Tibial artery (tissue), 4 donors: ENCODE data around the gene DIPK1B.

Experiments used
- DNase-seq, 2 donors: peaks; one replicate each; pipeline ENCODE4 v3.0.0-alpha.2; 2019
- H3K27ac ChIP-seq, 2 donors: fragments of 200-600 bp; sonication (generic) in 1 of 2; 1 replicate in 1 of 2; 2 replicates in 1 of 2; pipeline ENCODE4 v1.5.1; 2018 to 2019; ENCODE audit warnings: mild to moderate bottlenecking in 1 of 2
- H3K27me3 ChIP-seq, 2 donors: fragments of 200-600 bp; sonication (generic) in 1 of 2; one replicate each; pipeline versions ENCODE4 v1.5.1 to v1.6.0; 2016 to 2019
- H3K36me3 ChIP-seq, 3 donors: fragments of 200-600 bp; sonication (generic) in 2 of 3; one replicate each; pipeline ENCODE4 v1.5.1; 2016 to 2019; ENCODE audit warnings: mild to moderate bottlenecking in 2 of 3
- H3K4me1 ChIP-seq, 4 donors: fragments of 200-600 bp; sonication (generic) in 2 of 4; 1 replicate in 3 of 4; 2 replicates in 1 of 4; pipeline ENCODE4 v1.5.1; 2016 to 2019
- H3K4me3 ChIP-seq, 2 donors: fragments of 200-600 bp; sonication (generic) in 1 of 2; 1 replicate in 1 of 2; 2 replicates in 1 of 2; pipeline ENCODE4 v1.5.1; 2018 to 2019; ENCODE audit warnings: mild to moderate bottlenecking in 2 of 2
- H3K9me3 ChIP-seq, 3 donors: fragments of 200-600 bp; sonication (generic) in 1 of 3; one replicate each; pipeline ENCODE4 v1.5.1; 2016 to 2019
- intact Hi-C: fragments of 100-400 bp; cut with DNase I; formaldehyde crosslinking; loops from one replicate; pipeline ENCODE4 v1.15.0; 2023; ENCODE audit warnings: low total_unique reads
- TF ChIP-seq, protein P1 (sequence below), 2 experiments: fragments of 200-600 bp in 1 of 2; fragments of 450-650 bp in 1 of 2; IDR thresholded peaks; one replicate each; pipeline ENCODE4 v1.5.1; 2017 to 2019; ENCODE audit warnings: antibody characterized with exemption in 2 of 2, mild to moderate bottlenecking in 1 of 2, moderate library complexity in 1 of 2

Gene DIPK1B

DNA sequence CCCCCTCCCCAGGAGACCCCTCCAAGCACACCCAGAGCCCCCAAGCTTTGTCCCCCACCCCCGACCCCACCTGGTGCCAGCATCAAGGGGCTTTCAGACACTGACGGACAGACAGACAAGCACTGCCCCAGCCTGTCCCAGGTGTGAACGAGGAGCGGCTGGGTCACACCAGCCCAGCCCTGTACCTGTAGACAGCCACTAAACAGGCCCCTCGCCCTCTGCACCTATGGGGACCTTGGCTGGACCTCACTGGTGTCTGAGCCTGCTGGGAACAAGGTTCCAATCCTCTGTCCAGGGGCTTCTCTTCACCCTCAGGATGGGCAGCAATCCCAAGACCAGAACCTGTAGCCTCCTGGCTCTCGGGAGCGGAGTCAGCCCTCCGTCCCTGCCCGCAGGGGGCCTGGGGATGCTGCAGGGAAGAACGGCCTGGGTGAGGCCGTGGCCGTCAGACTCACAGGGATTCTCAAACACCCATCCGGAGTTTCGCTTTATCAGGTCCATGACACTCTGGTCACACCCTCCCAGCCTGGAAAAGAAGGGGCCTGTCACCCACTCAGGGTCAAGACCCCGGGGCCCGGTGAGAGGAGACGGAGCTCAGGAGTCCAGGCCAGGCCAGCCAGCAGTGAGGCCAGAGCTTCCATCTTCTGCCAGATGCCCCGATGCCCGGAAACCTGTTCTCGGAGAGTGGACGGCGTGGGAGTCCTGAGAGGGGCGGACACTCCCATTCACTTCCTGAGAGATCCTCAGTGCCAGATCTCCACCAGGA is 33.2 kb downstream of the DIPK1B start:
- no peaks in the 10 kb centered on the region for H3K9me3 ChIP-seq
- no peak overlapping the region for H3K4me3 ChIP-seq
- peaks cover 0 to 88% of the 10 kb centered on the region in 2 donors for H3K27me3 ChIP-seq
- H3K4me1 ChIP-seq: peaks cover 0 to 21% (median 3%) of the 10 kb centered on the region in 4 donors
- no peak overlapping the region for H3K27ac ChIP-seq
- intact Hi-C loops: no loop called here
- peak in 1 of 2 donors; percentile 64 for DNase-seq
- TF ChIP-seq, protein P1, sequence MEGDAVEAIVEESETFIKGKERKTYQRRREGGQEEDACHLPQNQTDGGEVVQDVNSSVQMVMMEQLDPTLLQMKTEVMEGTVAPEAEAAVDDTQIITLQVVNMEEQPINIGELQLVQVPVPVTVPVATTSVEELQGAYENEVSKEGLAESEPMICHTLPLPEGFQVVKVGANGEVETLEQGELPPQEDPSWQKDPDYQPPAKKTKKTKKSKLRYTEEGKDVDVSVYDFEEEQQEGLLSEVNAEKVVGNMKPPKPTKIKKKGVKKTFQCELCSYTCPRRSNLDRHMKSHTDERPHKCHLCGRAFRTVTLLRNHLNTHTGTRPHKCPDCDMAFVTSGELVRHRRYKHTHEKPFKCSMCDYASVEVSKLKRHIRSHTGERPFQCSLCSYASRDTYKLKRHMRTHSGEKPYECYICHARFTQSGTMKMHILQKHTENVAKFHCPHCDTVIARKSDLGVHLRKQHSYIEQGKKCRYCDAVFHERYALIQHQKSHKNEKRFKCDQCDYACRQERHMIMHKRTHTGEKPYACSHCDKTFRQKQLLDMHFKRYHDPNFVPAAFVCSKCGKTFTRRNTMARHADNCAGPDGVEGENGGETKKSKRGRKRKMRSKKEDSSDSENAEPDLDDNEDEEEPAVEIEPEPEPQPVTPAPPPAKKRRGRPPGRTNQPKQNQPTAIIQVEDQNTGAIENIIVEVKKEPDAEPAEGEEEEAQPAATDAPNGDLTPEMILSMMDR (IDR thresholded peaks at IDR 0.05): no peak
- H3K36me3 ChIP-seq: no peaks in the 10 kb centered on the region

DNA sequence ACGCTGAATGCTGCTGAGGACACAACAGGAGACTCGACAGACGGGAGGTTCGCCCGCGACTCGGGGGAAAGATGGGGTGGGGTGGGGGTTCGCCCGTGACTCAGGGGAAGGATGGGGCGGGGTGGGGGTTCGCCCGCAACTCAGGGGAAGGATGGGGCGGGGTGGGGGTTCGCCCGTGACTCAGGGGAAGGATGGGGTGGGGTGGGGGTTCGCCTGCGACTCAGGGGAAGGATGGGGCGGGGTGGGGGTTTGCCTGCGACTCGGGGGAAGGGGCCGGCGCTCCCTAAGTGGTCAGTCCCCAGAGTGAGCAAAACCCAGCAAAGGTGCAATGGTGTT is 33.8 kb downstream of the DIPK1B start:
- Histone ChIP-seq H3K27ac (no peak overlapping the region), H3K9me3 (no peaks in the 10 kb centered on the region), H3K27me3 (peaks cover 0 to 82% of the 10 kb centered on the region in 2 donors), H3K36me3 (no peaks in the 10 kb centered on the region), H3K4me1 (peaks cover 0 to 16% (median 1%) of the 10 kb centered on the region in 4 donors), H3K4me3 (no peak overlapping the region)
- intact Hi-C loops: no loop called here
- no peak for DNase-seq
- TF ChIP-seq, protein P1 (IDR thresholded peaks at IDR 0.05): no peak

DNA sequence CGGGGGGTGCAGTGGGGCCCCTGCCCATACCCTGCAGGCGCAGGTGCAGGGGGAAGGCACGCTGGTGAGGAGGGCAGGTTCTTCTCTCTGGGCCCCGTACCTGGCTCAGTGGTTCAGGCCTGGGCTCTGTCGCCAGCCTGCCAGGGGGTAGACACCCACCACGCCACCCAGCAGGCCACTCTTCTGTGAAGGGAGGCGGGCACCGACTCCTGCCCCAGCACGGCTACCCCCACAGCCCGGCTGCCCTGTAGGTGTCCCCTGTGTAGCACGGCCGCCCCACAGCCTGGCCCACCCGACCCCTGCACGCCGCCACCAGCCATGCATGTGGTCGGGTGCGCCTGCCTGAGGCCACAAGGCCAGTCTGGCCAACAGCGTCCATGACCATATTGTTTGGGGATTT is 34.2 kb downstream of the DIPK1B start:
- intact Hi-C loops: no loop called here

DNA sequence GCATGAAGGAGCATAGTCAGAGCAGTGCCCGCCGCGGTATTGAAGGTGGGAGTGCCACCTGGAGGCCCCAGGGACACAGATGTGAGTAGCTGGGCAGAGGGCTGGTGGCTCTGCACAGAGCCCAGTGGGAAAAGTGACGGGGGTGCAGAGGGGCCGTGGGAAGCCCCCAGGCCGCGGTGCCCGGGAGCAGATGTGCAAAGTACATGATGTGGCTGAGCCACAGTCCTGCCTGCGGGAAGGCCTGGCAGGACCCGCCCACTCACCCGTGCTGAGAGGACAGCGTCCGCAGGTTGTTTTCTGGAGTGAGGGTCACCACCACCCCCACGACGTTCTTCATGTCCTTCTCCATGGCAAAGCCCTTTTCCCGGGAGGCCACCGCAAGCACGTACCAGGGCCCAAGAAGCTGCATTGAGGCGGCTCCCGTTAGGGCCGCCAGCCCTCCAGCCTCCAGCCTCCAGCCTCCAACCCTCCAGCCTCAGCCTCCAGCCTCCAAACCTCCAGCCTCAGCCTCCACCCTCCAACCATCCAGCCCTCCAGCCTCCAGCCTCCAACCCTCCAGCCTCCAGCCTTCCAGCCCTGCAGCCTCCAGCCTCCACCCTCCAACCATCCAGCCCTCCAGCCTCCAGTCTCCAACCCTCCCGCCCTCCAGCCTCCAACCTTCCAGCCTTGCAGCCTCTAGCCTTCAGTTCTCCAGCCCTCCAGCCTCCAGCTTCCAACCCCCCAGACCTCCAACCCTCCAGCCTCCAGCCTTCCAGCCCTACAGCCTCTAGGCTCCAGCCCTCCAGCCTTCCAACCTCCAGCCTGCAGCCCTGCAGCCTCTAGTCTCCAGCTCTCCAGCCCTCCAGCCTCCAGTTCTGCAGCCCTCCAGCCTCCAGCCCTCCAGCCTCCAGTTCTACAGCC is 35.0 kb downstream of the DIPK1B start:
- intact Hi-C loops: no loop called here
- Histone ChIP-seq H3K27me3 (peaks cover 0 to 69% of the 10 kb centered on the region in 2 donors), H3K27ac (no peak overlapping the region), H3K4me3 (no peak overlapping the region), H3K9me3 (peaks cover 0 to 7% (median 0%) of the 10 kb centered on the region in 3 donors), H3K36me3 (no peaks in the 10 kb centered on the region), H3K4me1 (peaks cover 0 to 3% (median 0%) of the 10 kb centered on the region in 4 donors)
- TF ChIP-seq, protein P1 (IDR thresholded peaks at IDR 0.05): no peak
- peak in 1 of 2 donors; percentile 62 for DNase-seq

More for the DNA sequence above, 34.2 kb downstream of the DIPK1B start:
- DNase-seq: no peak
- TF ChIP-seq, protein P1 (IDR thresholded peaks at IDR 0.05): no peak
- Histone ChIP-seq H3K36me3 (no peaks in the 10 kb centered on the region), H3K27me3 (peaks cover 0 to 77% of the 10 kb centered on the region in 2 donors), H3K9me3 (peaks cover 0 to 3% (median 0%) of the 10 kb centered on the region in 3 donors), H3K4me3 (no peak overlapping the region), H3K4me1 (peaks cover 0 to 11% (median 0%) of the 10 kb centered on the region in 4 donors), H3K27ac (no peak overlapping the region)

DNA sequence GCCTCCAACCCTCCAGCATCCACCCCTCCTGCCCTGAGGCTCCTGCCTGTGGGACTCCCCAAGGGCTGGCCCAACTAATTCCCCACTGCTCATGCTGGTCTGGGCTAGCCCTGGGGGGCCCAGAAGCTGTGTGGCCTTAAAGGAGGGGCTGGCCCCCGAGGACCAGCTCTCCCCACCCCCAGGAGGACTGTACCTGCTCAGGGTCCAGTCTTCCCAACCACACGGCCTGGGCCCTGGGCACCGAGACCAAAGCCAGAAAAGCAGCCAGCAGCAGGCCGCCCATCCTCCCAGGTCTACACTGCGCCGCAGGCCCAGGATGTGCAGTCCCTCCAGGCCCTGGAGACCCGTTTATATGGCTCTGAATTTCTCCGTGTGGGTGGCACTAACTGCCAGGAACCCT is 35.8 kb downstream of the DIPK1B start, which contains the start of gene LCN6:
Gene LCN6, minus strand, starts transcription at position 325 of the 400 bp plus-strand sequence. Its CDS starts 42 bp downstream, at position 283.
- Histone ChIP-seq H3K4me1 (no peaks in the 10 kb centered on the region), H3K36me3 (no peaks in the 10 kb centered on the region), H3K27ac (no peak within 1 kb of the TSS), H3K27me3 (peaks cover 0 to 61% of the 10 kb centered on the region in 2 donors), H3K9me3 (peaks cover 0 to 10% (median 0%) of the 10 kb centered on the region in 3 donors), H3K4me3 (no peak within 1 kb of the TSS)
- TF ChIP-seq, protein P1 (IDR thresholded peaks at IDR 0.05): no peak
- intact Hi-C loops: no loop called here
- DNase-seq: no peak
